Memory B cell (primary cell): ENCODE measurements around the gene MB21D2.
"Not testable (repeated sequence)": the region's sequence is repeated elsewhere in the genome, so short reads cannot be mapped to it uniquely, and the experiment has no call there.

Source experiments
- ATAC-seq: fragments of 150-1000 bp; cut with Tn5 transposase; 2 replicates; pipeline ENCODE4 v1.10.0; 2021; ENCODE audit warnings: low read depth, mild to moderate bottlenecking, moderate library complexity
- DNase-seq, 2 donors: peaks; one replicate each; pipeline ENCODE4 v3.0.0; 2022; ENCODE audit warnings: low spot score in 2 of 2
- H3K27ac Mint-ChIP-seq: one replicate; pipeline ENCODE4 v1.8.0; 2022; ENCODE audit warnings: mild to moderate bottlenecking, moderate library complexity, mixed read lengths
- H3K27me3 Mint-ChIP-seq: one replicate; pipeline ENCODE4 v1.8.0; 2022; ENCODE audit warnings: mixed read lengths
- H3K36me3 Mint-ChIP-seq: one replicate; pipeline ENCODE4 v1.8.0; 2022; ENCODE audit warnings: mild to moderate bottlenecking, mixed read lengths
- H3K4me1 Mint-ChIP-seq: one replicate; pipeline ENCODE4 v1.8.0; 2022; ENCODE audit warnings: mixed read lengths
- H3K4me3 Mint-ChIP-seq: one replicate; pipeline ENCODE4 v1.8.0; 2022; ENCODE audit warnings: mild to moderate bottlenecking, moderate library complexity, mixed read lengths
- H3K9me3 Mint-ChIP-seq: one replicate; pipeline ENCODE4 v1.8.0; 2022; ENCODE audit warnings: mixed read lengths

The MB21D2 gene, protein sequence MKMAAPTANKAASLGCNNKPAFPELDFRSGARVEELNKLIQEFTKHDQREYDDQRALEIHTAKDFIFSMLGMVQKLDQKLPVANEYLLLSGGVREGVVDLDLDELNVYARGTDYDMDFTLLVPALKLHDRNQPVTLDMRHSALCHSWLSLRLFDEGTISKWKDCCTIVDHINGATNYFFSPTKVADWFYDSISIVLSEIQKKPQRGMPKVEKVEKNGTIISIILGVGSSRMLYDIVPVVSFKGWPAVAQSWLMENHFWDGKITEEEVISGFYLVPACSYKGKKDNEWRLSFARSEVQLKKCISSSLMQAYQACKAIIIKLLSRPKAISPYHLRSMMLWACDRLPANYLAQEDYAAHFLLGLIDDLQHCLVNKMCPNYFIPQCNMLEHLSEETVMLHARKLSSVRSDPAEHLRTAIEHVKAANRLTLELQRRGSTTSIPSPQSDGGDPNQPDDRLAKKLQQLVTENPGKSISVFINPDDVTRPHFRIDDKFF

DNA sequence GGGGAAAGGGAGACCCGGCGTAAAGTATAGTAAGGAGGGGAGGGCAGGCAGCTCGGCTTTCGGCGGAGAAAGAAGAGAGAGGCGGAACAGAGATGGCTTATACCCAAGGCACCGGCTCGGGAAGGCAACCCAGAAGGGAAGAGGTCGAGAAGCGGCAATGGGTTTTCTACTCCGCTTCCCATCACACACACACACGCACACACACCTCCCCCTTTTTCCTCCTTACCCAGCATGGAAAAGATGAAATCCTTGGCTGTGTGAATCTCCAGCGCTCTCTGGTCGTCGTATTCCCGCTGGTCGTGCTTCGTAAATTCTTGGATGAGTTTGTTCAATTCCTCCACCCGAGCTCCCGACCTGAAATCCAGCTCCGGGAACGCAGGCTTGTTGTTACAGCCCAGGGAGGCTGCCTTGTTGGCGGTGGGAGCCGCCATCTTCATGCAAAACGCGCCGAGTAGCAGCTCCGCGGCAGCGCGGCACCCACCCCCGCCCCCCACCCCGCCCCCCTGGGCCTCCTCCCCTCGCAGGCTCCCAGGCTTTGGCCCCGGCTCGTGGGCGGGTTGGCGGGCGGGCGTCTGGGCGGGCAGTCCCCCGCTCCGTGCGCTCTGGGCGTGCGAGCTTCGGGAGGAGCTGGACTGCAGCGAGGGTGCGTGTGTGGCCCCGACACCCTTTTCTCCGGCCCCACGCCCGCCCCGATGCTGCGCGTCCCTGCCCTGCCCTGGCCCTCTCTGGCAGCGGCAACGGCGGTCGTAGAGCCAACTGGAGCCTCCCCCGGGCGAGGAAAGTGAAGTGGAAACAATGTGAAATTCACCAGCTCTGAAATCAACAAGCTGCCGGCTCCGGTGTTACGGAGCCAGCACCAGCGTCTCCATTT is at the start of gene MB21D2:
TSS of gene MB21D2 (minus strand) at position 453 of the 871 bp plus-strand sequence. CDS start at position 437, 16 bp downstream.
- no peaks in the 10 kb centered on the region for H3K36me3 Mint-ChIP-seq
- ATAC-seq (peak; percentile 73), DNase-seq (peak; percentile 13 to 35)
- peak within 1 kb of the TSS; percentile 91 for H3K4me3 Mint-ChIP-seq
- peaks cover 25% of the 10 kb centered on the region for H3K4me1 Mint-ChIP-seq
- H3K27ac Mint-ChIP-seq = peak within 1 kb of the TSS; percentile 87
- no peaks in the 10 kb centered on the region for H3K9me3 Mint-ChIP-seq
- H3K27me3 Mint-ChIP-seq = peaks cover 5% of the 10 kb centered on the region

DNA sequence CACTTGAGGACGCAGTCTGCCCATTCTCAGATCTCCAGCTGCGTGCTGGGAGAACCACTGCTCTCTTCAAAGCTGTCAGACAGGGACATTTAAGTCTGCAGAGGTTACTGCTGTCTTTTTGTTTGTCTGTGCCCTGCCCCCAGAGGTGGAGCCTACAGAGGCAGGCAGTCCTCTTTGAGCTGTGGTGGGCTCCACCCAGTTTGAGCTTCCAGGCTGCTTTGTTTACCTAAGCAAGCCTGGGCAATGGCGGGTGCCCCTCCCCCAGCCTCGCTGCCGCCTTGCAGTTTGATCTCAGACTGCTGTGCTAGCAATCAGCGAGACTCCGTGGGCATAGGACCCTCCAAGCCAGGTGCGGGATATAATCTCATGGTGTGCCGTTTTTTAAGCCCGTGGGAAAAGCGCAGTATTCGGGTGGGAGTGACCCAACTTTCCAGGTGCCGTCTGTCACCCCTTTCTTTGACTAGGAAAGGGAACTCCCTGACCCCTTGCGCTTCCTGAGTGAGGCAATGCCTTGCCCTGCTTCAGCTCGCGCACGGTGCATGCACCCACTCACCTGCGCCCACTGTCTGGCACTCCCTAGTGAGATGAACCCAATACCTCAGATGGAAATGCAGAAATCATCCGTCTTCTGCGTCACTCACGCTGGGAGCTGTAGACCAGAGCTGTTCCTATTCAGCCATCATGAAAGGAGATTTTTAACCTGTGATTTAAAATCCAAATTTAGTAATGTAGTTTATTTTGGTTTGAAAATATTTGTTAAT is 47.5 kb upstream of the MB21D2 start:
- not testable (repeated sequence) for H3K36me3 Mint-ChIP-seq, ATAC-seq

DNA sequence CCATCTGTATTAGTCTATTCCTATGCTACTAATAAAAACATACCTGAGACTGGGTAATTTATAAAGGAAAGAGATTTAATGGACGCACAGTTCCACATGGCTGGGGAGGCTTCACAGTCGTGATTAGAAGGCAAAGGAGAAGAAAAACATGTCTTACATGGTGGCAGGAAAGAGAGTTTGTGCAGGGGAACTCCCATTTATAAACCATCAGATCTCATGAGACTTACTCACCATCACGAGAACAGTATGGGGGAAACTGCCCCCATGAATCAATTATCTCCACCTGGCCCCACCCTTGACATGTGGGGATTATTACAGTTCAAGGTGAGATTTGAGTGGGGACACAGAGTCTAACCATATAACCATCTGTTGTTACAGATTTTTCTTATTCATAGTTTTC is 42.1 kb upstream of the MB21D2 start:
- Mint-ChIP-seq H3K36me3 (no peaks in the 10 kb centered on the region), H3K4me1 (peaks cover 2% of the 10 kb centered on the region), H3K27me3 (peaks cover 4% of the 10 kb centered on the region), H3K27ac (no peak overlapping the region), H3K9me3 (no peaks in the 10 kb centered on the region), H3K4me3 (no peak overlapping the region)
- DNase-seq = no peak
- ATAC-seq = no peak

More for the DNA sequence above, 47.5 kb upstream of the MB21D2 start:
- not testable (repeated sequence) for DNase-seq, H3K4me1 Mint-ChIP-seq, H3K27ac Mint-ChIP-seq, H3K9me3 Mint-ChIP-seq, H3K27me3 Mint-ChIP-seq, H3K4me3 Mint-ChIP-seq

DNA sequence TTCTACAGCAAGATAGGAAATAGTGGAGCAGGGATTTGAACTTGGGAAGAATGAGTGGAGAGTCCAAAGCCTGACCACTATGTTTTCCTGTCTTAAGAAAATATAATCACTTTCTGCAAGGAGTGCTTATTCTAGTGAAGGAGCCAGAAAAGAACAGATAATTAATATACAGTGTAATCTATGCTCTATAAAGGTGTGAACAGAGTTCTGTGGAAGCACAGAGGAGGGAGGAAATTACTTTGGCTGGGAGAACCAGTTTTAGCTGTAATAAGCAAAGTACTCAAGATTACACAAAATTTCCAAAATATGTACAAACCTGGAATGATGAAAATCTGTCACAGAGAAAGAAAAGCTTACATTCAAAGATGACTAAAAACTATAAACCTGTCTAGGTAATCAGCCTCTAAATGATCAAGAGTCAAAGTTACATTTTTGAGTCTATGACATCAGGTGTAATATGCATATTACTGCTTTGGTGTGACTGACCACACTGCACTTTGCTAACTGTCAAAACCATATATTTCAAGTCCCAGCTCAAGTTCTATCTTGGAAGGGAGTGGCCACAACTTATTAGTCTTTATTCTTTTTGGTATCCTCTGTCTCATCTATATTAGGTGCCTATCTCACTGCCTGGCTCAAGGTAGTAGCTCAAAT is 40.7 kb upstream of the MB21D2 start:
- H3K27me3 Mint-ChIP-seq = peaks cover 4% of the 10 kb centered on the region
- no peaks in the 10 kb centered on the region for H3K36me3 Mint-ChIP-seq
- DNase-seq (no peak), ATAC-seq (no peak)
- no peaks in the 10 kb centered on the region for H3K9me3 Mint-ChIP-seq
- no peak overlapping the region for H3K4me3 Mint-ChIP-seq
- H3K27ac Mint-ChIP-seq = no peak overlapping the region
- H3K4me1 Mint-ChIP-seq = peaks cover 2% of the 10 kb centered on the region

DNA sequence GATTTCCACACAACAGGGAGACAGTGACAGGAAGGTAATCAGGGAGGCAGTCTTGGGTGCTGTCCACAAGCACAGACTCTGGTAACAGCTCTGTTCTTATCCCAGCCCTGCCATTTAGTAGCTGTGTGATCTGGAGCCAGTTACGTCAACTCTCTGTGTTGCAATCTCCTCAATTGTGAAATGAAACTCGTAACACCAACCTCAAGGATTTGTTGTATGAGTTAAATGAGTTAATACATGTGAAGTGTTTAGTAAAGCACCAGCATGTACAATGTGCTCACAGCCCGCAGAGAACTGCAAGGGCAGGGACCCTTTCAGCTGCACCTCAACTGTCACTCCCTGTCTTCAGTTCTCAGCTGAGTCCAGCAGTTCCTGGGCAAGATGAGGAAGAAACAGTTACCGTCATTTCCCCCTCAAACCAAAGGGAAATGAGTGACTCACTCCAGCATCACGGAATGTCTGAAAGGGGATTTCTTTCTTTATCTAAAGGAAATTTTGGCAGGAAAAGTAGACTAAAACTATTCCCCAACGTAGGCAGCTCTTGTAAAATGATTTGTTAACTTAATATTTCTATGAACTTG is 39.9 kb upstream of the MB21D2 start:
- peaks cover 2% of the 10 kb centered on the region for H3K4me1 Mint-ChIP-seq
- DNase-seq (no peak), ATAC-seq (no peak)
- H3K27ac Mint-ChIP-seq = no peak overlapping the region
- H3K4me3 Mint-ChIP-seq = no peak overlapping the region
- H3K36me3 Mint-ChIP-seq = no peaks in the 10 kb centered on the region
- peaks cover 4% of the 10 kb centered on the region for H3K27me3 Mint-ChIP-seq
- H3K9me3 Mint-ChIP-seq = peaks cover 1% of the 10 kb centered on the region

DNA sequence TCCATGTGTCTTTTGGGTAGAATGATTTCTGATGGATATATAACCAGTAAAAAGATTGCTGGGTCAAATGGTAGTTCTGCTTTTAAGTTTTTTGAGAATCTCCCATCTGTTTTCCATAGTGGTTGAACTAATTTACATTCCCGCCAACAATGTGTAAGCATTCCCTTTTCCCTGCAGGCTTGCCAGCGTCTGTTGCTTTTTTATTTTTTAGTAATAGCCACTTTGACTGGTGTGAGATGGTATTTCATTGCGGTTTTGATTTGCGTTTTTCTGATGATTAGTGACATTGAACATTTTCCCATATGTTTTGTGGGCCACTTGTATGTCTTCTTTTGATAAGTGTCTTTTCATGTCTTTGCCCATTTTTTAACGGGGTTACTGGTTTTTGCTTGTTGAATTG is 36.3 kb upstream of the MB21D2 start:
- no peaks in the 10 kb centered on the region for H3K4me1 Mint-ChIP-seq
- no peak overlapping the region for H3K4me3 Mint-ChIP-seq
- ATAC-seq (no peak), DNase-seq (no peak)
- H3K27ac Mint-ChIP-seq = no peak overlapping the region
- H3K27me3 Mint-ChIP-seq = peaks cover 4% of the 10 kb centered on the region
- peaks cover 1% of the 10 kb centered on the region for H3K9me3 Mint-ChIP-seq
- no peaks in the 10 kb centered on the region for H3K36me3 Mint-ChIP-seq

DNA sequence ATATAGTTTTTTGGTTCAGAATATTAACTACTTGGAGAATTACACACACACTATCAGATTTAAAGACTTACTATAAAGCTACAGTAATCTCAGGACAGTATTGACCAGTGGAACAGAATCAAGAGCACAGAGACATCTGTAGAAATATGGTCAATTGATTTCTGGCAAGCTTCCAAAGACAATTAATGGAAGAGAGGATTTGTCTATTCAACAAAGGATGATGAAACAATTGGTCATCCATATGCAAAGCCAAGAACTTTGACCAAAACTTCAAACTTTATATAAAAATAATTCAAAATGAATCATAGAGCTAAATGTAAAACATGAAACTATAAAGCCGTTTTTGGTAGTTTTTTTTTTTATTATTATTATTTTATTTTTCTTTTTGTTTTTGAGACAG is 29.8 kb upstream of the MB21D2 start:
- no peak for DNase-seq
- H3K36me3 Mint-ChIP-seq = no peaks in the 10 kb centered on the region
- no peaks in the 10 kb centered on the region for H3K4me1 Mint-ChIP-seq
- H3K4me3 Mint-ChIP-seq = no peak overlapping the region
- H3K27ac Mint-ChIP-seq = no peak overlapping the region
- H3K27me3 Mint-ChIP-seq = peaks cover 8% of the 10 kb centered on the region
- no peaks in the 10 kb centered on the region for H3K9me3 Mint-ChIP-seq
- ATAC-seq = no peak

- DNase-seq (no peak), ATAC-seq (no peak)
- no peak overlapping the region for H3K27ac Mint-ChIP-seq
- no peaks in the 10 kb centered on the region for H3K4me1 Mint-ChIP-seq
- peaks cover 8% of the 10 kb centered on the region for H3K27me3 Mint-ChIP-seq
- H3K36me3 Mint-ChIP-seq = no peaks in the 10 kb centered on the region
- H3K9me3 Mint-ChIP-seq = no peaks in the 10 kb centered on the region
- no peak overlapping the region for H3K4me3 Mint-ChIP-seq
Measured at GRCh38 chr3:192943393-192943792, 25.7 kb upstream of the MB21D2 start.

GRCh38 chr3:192942625-192943024 is 25.0 kb upstream of the MB21D2 start:
- DNase-seq (no peak), ATAC-seq (no peak)
- Mint-ChIP-seq H3K27me3 (peaks cover 8% of the 10 kb centered on the region), H3K4me3 (no peak overlapping the region), H3K36me3 (no peaks in the 10 kb centered on the region), H3K9me3 (no peaks in the 10 kb centered on the region), H3K4me1 (no peaks in the 10 kb centered on the region), H3K27ac (no peak overlapping the region)

GRCh38 chr3:192940129-192940528 is 22.5 kb upstream of the MB21D2 start:
- Mint-ChIP-seq H3K27me3 (peaks cover 2% of the 10 kb centered on the region), H3K9me3 (no peaks in the 10 kb centered on the region), H3K27ac (no peak overlapping the region), H3K4me1 (no peaks in the 10 kb centered on the region), H3K36me3 (no peaks in the 10 kb centered on the region), H3K4me3 (no peak overlapping the region)
- DNase-seq (no peak), ATAC-seq (no peak)

DNA sequence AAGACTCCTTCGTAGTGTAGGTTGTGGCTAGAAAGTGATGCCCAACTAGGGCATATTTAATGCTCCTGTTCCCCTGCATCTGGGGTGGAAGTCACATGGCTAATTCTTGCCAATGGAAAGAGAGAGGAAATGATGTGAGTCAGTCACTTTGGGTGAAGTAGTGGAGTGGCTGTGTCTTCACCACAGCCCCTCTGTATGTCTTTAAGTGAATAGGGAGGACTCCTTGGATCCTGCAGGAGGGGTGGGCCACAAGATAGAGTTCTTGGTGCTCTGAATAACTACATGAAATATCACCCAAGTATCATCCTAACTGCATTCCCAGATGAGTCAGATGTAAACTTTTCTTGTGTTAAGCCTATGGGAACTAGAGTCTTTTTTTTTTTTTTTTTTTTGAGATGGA is 17.8 kb upstream of the MB21D2 start:
- Mint-ChIP-seq H3K9me3 (no peaks in the 10 kb centered on the region), H3K27me3 (no peaks in the 10 kb centered on the region), H3K4me1 (no peaks in the 10 kb centered on the region), H3K27ac (no peak overlapping the region), H3K4me3 (no peak overlapping the region), H3K36me3 (no peaks in the 10 kb centered on the region)
- no peak for ATAC-seq
- DNase-seq = no peak

- Mint-ChIP-seq H3K4me1 (peaks cover 3% of the 10 kb centered on the region), H3K36me3 (no peaks in the 10 kb centered on the region), H3K27me3 (no peaks in the 10 kb centered on the region), H3K4me3 (no peak overlapping the region), H3K27ac (no peak overlapping the region), H3K9me3 (no peaks in the 10 kb centered on the region)
- no peak for ATAC-seq
- DNase-seq = no peak
Measured at GRCh38 chr3:192933779-192934460, 16.3 kb upstream of the MB21D2 start.

DNA sequence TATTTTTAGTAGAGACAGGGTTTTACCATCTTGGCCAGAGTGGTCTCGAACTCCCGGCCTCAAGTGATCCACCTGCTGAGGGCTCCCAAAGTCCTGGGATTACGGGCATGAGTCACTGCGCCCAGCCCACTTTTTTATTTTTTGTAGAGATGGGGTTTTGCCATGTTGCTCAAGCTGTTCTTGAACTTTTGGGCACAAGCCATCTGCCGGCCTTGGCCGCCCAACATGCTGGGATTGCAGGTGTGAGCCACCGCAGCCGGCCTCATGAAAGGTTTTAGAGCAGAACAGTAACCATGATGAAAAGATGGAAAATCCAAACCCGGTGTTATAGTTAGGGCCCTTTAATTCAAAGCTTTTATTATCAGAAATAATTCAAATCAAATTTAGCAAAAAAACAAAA is 15.6 kb upstream of the MB21D2 start:
- Mint-ChIP-seq H3K4me1 (peaks cover 3% of the 10 kb centered on the region), H3K27me3 (no peaks in the 10 kb centered on the region), H3K4me3 (no peak overlapping the region), H3K27ac (no peak overlapping the region), H3K36me3 (no peaks in the 10 kb centered on the region), H3K9me3 (no peaks in the 10 kb centered on the region)
- DNase-seq = no peak
- no peak for ATAC-seq
